Measurements from ENCODE around the gene DNAJC25.
"Not testable (repeated sequence)": the region's sequence is repeated elsewhere in the genome, so short reads cannot be mapped to it uniquely, and the experiment has no call there.

DNAJC25 gene

DNA sequence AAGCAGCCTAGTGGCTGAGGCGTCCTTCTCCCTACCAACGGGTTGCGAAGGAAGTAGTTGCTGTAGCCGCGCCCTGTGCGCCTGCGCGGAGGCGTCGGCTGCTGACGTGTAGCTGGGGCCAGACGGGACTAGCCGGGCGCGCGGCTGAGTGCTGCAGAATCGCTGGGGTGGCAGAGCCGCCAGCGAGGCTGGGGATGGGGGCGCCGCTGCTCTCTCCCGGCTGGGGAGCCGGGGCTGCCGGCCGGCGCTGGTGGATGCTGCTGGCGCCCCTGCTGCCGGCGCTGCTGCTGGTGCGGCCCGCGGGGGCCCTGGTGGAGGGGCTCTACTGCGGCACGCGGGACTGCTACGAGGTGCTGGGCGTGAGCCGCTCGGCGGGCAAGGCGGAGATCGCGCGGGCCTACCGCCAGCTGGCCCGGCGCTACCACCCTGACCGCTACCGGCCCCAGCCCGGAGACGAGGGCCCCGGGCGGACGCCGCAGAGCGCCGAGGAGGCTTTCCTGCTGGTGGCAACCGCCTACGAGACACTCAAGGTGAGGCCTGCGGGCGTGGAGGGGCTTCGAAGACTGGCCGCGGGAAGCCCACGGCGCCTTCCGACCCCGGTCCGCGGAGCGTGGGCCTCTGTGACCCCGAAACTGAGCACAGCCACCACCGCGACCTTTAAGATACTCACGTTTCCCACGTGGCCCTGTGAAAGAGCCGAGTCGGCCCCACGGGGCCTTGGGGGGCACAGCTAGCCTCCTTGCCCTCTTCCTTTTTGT is at the start of gene DNAJC25:
TSS of gene DNAJC25 (plus strand) at position 121 of the 758 bp plus-strand sequence. CDS start at position 195, 74 bp downstream.
- DNase-seq, result peak; percentile 81 to 96

- DNase-seq, result no peak
Measured at GRCh38 chr9:111582888-111583287, 48.2 kb upstream of the DNAJC25 start.

DNA sequence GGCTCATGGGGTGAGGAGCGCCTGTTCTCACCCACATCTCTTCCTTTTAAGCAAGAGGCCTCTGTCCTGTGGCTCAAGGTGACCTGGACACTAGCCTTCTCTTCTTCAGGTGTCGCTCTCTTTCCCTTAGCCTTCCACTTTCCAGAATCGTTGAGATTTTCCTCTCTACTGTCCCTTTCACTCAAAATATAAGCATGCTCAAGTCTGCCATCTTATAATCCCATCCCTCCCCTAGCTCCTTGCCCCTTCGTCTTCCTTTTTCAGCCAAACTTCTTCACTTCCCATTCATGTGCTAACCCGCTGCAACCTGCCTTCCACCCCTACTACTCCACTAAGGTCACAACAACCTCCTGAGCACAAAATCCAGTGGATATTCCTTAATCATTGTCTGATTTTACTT is 44.8 kb upstream of the DNAJC25 start:
- DNase-seq, result no peak

- DNase-seq, result no peak
Measured at GRCh38 chr9:111588846-111589245, 42.3 kb upstream of the DNAJC25 start.

DNA sequence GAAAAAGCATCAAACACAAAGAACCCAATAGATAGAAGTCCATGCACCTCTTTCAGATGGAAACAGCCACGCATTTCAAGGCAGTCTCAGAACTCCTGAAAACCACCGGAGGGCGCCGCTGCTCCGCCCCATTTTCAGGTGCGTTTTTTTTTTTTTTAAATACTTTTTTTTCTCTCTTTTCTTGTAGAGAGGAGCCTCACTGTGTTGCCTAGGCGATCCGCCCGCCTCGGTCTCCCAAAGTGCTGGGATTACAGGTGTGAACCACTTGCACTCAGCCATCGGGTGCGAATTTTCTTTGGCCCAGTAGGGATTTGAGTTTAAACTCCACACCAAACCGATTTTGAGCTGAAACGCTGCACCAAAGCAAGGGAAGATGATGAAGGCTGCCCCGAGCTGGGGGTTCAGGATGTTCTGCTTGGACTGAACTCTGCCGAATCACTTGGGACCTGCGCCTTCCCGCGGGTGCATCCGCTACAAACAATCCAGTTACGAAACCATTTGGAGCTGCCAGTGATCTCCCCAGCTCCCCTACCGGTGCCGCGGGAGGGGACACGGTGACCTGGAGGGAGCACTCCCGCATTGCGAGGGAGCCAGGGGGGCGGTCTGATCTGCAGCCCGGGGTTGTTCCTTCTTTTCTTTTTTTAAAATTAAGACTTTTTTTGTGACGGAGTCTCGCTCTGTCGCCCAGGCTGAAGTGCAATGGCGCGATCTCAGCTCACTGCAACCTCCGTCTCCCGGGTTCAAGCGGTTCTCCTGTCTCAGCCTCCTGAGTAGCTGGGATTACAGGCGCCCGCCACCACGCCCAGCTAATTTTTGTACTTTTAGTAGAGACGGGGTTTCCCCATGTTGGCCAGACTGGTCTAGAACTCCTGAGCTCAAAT is 33.0 kb upstream of the DNAJC25 start:
- peak; percentile 14 to 33 for DNase-seq

GRCh38 chr9:111598733-111599091 is 32.4 kb upstream of the DNAJC25 start:
- DNase-seq, result peak in 1 of 2 donors; percentile 39

GRCh38 chr9:111599092-111599954 is 31.8 kb upstream of the DNAJC25 start, which contains the start of gene PTGR1:
Gene PTGR1 (minus strand): TSS chr9:111599647. CDS start chr9:111597422, 2,225 bp downstream.
- DNase-seq, result peak; percentile 39

DNA sequence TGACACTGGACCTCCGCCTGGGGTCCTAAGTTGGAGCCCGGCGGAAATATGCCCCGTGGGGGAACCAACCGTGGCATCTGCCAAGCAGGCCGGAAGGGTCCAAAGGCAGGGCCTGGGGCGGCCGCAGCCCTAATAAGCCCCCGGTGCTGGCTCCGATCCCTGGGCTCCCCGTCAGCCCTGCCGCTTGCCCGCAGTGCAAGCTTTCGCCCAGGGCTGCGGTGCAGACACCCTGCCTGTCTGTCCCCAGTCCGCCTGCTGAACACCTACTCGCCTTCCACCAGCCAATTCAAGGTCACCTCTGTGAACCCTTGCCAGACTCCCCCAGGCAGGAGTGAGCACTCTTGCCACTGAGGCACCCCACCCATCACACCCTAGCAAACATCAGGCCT is 31.2 kb upstream of the DNAJC25 start:
- DNase-seq, result no peak

DNA sequence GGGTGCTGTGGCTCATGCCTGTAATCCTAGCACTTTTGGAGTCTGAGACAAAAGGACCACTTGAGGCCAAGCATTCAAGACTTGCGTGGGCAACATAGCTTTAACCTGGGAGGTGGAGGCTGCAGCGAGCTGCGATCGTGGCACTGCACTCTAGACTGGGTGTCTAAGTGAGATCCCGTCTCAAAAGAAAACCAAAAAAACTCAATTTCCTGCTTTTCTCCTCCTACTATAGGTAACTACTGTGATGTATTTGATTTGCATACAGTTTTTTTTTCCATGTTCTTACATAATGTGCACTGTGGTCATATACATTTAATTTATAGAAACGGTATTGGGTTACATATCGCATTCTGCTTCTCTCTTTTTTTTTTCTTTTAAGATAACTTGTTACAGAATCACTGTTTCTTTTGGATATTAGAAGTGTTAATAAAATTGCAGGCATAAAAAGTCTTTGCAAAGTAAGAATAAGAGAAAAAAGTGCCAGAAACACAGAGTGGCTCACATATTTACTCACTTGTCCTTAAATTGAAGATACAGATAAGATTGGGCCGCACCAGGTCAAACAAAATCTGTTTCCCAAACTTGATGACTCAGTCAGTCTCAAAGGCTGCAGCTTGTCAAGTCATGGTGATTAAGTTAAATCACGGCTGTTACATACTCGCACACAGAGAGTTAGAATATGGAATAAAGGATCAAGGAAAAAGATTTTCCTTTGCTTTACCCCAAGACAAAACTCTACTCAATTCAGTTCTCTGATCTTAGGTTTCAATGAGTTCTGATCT is 29.7 kb upstream of the DNAJC25 start:
- no peak for DNase-seq

DNA sequence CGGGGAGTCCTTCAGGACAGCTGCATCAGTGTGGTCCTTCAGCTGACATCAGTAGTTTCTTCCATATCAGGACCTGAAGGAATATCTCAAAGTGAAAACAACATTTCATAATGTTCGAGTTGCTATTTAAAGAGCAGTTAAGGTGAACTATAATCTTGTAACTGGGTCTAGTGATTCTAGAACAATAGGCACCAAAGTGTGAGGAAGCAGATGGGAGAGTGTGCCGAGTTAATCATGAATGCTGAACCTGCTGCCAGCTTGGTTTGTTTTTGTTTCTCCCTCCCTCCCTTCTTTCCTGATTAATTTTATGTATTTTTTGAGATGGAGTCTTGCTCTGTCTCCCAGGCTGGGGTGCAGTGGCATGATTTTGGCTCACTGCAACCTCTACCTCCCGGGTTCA is 28.1 kb upstream of the DNAJC25 start:
- DNase-seq, result no peak

GRCh38 chr9:111604054-111604615 is 27.0 kb upstream of the DNAJC25 start:
- no peak for DNase-seq

- DNase-seq, result no peak
Measured at GRCh38 chr9:111605041-111605559, 26.0 kb upstream of the DNAJC25 start.

- DNase-seq, result no peak
Measured at GRCh38 chr9:111610149-111610548, 21.0 kb upstream of the DNAJC25 start.

GRCh38 chr9:111610845-111611244 is 20.3 kb upstream of the DNAJC25 start:
- no peak for DNase-seq

- no peak for DNase-seq
Measured at GRCh38 chr9:111613436-111614040, 17.6 kb upstream of the DNAJC25 start.

DNA sequence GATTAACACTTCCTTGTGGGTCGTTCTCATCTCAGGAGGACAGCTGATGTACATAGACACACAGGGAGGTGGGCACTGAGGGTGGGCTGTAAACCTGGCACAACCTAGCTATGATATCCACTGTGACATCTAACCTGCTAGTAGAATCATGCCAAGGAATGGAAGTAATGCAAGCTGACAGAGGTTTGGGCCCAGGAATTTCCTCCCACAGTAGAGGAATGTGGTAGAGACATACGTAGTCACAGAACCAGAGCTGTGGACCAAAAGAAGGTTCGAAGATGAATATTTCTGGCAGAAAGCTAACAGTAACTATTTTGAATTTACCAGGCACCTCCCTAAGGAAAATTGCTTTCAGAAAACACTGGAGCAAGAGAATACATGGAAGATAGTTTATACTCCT is 15.2 kb upstream of the DNAJC25 start:
- no peak for DNase-seq

DNA sequence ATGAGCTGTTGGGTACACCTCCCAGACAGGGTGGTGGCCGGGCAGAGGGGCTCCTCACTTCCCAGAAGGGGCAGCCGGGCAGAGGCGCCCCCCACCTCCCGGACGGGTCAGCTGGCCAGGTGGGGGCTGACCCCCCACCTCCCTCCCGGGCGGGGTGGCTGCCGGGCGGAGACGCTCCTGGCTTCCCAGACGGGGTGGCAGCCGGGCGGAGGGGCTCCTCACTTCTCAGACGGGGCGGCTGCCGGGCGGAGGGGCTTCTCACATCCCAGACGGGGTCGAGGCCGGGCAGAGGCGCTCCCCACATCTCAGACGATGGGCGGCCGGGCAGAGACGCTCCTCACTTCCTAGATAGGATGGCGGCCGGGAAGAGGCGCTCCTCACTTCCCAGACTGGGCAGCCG is 13.8 kb upstream of the DNAJC25 start:
- not testable (repeated sequence) for DNase-seq

DNA sequence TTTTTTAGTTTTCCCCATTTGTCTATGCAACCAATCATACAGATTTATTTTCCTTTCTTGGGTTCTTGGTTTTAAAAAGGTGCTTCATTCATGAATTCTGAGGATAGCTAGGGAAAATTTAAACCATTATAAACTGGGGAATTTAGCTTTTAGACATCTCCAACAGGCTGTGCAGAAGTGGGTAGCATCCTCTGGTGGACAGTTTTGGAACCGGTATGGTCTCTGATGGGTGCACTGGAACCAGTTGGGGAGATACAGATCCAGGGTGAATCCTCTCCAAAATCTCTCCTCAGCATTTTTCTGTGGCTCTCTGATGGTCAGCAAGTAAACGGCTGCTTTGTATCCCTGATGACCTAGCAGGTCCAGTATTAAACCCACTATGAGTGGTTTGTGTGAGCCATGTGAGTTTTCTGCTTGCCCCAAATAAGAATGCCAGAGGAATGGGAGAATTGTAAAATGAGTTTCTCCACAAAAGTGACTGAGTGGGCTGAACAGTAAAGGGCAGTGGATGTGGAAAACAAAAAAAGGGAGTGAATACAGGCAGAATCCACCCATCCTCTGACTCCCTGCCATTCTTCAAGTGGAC is 9.1 kb upstream of the DNAJC25 start:
- no peak for DNase-seq

GRCh38 chr9:111622626-111623025 is 8.5 kb upstream of the DNAJC25 start:
- peak in 1 of 2 donors; percentile 24 for DNase-seq

GRCh38 chr9:111627260-111627963 is 3.7 kb upstream of the DNAJC25 start:
- DNase-seq, result no peak
